ENCODE measurements around the gene PLPP3. TPM values are rescaled to one million over a fixed set of nuclear protein-coding genes. Genes with fewer than 3 reads are reported as not detected.

Gene PLPP3
- total RNA-seq, 1 experiment from 2014 or later: 3.4 TPM

DNA sequence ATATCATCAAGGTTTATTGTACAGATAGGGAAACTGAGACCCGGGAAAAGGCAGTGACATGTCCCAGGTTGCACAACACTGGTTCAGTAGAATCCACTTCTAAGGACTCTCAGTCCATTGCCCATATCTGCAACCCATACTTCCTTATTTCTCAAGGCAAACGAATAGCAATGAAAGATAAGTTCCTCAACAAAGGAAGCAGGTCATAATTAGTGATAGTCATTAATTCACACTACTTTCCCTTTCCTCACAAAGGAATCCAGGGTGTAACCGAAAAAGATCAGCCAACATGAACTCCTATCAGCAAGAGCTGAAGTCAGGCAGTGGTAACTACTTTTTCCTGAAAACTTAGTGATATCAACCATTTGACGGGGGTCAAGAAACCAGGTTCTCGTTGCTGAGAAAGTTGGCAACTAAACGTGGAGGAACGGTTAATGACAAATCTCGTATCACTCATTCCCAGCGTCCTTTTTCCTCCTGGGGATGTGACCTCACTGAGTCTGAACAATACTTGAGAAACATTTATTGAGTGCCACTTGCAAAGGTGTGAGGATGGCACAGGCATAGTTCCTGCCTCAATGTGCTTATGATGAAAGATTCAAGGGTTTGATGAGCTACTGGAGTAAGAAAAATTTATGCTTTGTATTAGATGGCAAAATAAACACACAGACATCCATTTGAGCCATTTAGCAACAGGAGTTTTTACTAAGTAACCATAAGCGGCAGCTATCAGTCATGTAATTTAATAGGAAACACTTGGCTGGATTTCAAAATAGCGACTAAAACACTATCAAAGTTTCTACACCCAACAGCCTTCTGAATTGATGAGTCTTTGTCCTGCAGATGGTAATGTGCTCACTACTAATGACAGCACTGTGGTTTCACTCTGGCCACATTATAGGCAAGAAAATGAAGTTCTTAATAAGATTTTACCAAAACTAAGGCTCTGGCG, 82.3 kb downstream of the PLPP3 start:
- ChIA-PET POLR2A (no interaction called here), CTCF (no interaction called here), RAD21 (ENCODE audit: low non-redundant PET in 1 of 2, low total read pairs in 2 of 2, uncharacterized antibody in 2 of 2, unreplicated experiment in 2 of 2) (no interaction called here)
- H3K27me3 ChIP-seq (ENCODE audit: insufficient read depth, low read length): no peaks in the 10 kb centered on the region
- H3K9ac ChIP-seq (ENCODE audit: low read length): no peak overlapping the region
- no peak overlapping the region for H3K4me3 ChIP-seq (replicated peaks in 1 of 2; ENCODE audit: low read depth in 1 of 2, low read length in 2 of 2)
- H3K9me2 ChIP-seq (ENCODE audit: insufficient read depth): no peaks in the 10 kb centered on the region
- H4K20me1 ChIP-seq (ENCODE audit: insufficient read depth): no peaks in the 10 kb centered on the region
- no peak overlapping the region for H3K27ac ChIP-seq (ENCODE audit: low read depth, low read length)
- no peak for DNase-seq (ENCODE audit: low read depth, low spot score)
- no TSS peak for BruUV-seq (replicated peaks)
- no peak overlapping the region for H3K4me2 ChIP-seq (ENCODE audit: low read length)
- intact Hi-C loops (cut with micrococcal nuclease): no loop called here
- ATAC-seq: no peak
- no peak overlapping the region for H2AFZ ChIP-seq (ENCODE audit: low read depth, low read length, poor library complexity, severe bottlenecking)
- TF ChIP-seq, protein P1, sequence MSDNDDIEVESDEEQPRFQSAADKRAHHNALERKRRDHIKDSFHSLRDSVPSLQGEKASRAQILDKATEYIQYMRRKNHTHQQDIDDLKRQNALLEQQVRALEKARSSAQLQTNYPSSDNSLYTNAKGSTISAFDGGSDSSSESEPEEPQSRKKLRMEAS (IDR thresholded peaks at IDR 0.05): no peak
- no peaks in the 10 kb centered on the region for H3K36me3 ChIP-seq (ENCODE audit: control insufficient read depth in 1 of 2, insufficient read depth in 2 of 2, low read length in 2 of 2)
- no peaks in the 10 kb centered on the region for H3K4me1 ChIP-seq (ENCODE audit: control insufficient read depth in 1 of 2, insufficient read depth in 2 of 2, low read length in 2 of 2)
- H3K79me2 ChIP-seq (ENCODE audit: insufficient read depth, low read length): no peaks in the 10 kb centered on the region
- H3K9me3 ChIP-seq (ENCODE audit: control insufficient read depth in 1 of 2, insufficient read depth in 1 of 2, low read depth in 1 of 2, low read length in 2 of 2): no peaks in the 10 kb centered on the region

DNA sequence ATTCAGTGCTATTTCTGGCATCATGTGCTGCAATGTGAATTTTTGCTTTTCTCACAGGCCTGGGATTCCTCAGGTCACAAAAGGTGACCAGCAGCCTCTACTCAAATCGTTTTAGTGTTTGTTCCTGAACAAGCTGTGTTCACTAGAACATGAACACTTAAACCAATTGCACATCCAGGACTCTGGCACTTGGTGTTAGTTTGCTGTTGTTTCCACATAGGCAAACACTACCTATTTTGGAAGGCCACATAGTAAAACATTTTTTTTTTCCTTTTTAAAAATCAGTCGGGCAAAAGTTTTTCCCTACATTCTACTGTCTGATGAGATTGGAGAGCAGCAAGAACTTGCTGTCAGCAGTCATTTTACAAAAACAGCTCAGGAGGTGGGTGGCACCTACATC, 83.2 kb downstream of the PLPP3 start:
- Histone ChIP-seq H3K4me3 (replicated peaks in 1 of 2; ENCODE audit: low read depth in 1 of 2, low read length in 2 of 2) (no peak overlapping the region), H3K79me2 (ENCODE audit: insufficient read depth, low read length) (no peaks in the 10 kb centered on the region), H3K4me2 (ENCODE audit: low read length) (no peak overlapping the region), H2AFZ (ENCODE audit: low read depth, low read length, poor library complexity, severe bottlenecking) (no peak overlapping the region), H4K20me1 (ENCODE audit: insufficient read depth) (no peaks in the 10 kb centered on the region), H3K9me3 (ENCODE audit: control insufficient read depth in 1 of 2, insufficient read depth in 1 of 2, low read depth in 1 of 2, low read length in 2 of 2) (no peaks in the 10 kb centered on the region), H3K4me1 (ENCODE audit: control insufficient read depth in 1 of 2, insufficient read depth in 2 of 2, low read length in 2 of 2) (peaks cover 3 to 6% of the 10 kb centered on the region in 2 experiments; a peak in 2 of 4 replicates), H3K9ac (ENCODE audit: low read length) (no peak overlapping the region), H3K27ac (ENCODE audit: low read depth, low read length) (no peak overlapping the region), H3K36me3 (ENCODE audit: control insufficient read depth in 1 of 2, insufficient read depth in 2 of 2, low read length in 2 of 2) (no peaks in the 10 kb centered on the region), H3K9me2 (ENCODE audit: insufficient read depth) (no peaks in the 10 kb centered on the region), H3K27me3 (ENCODE audit: insufficient read depth, low read length) (no peaks in the 10 kb centered on the region)
- TF ChIP-seq RAD21 (IDR thresholded peaks at IDR 0.05; ENCODE audit: low read depth) (no peak), EZH2 (IDR thresholded peaks at IDR 0.05) (no peak), SIN3A (IDR thresholded peaks at IDR 0.05; ENCODE audit: low read depth) (no peak), ZNF274 (IDR thresholded peaks at IDR 0.05; ENCODE audit: low read depth, low read length) (no peak), EZH2phosphoT487 (IDR thresholded peaks at IDR 0.05; ENCODE audit: borderline replicate concordance) (no peak), TCF7L2 (IDR thresholded peaks at IDR 0.05; ENCODE audit: borderline replicate concordance, extremely low read depth, insufficient read depth, insufficient read length) (no peak), YY1 (IDR thresholded peaks at IDR 0.05; ENCODE audit: extremely low read depth, insufficient replicate concordance, low read depth, low read length) (no peak), CEBPB (IDR thresholded peaks at IDR 0.05; ENCODE audit: low read depth) (no peak), POLR2A (IDR thresholded peaks at IDR 0.05; ENCODE audit: borderline replicate concordance, extremely low read depth, insufficient read depth, insufficient read length) (no peak), JUND (IDR thresholded peaks at IDR 0.05) (no peak)
- TF ChIP-seq, protein P2, sequence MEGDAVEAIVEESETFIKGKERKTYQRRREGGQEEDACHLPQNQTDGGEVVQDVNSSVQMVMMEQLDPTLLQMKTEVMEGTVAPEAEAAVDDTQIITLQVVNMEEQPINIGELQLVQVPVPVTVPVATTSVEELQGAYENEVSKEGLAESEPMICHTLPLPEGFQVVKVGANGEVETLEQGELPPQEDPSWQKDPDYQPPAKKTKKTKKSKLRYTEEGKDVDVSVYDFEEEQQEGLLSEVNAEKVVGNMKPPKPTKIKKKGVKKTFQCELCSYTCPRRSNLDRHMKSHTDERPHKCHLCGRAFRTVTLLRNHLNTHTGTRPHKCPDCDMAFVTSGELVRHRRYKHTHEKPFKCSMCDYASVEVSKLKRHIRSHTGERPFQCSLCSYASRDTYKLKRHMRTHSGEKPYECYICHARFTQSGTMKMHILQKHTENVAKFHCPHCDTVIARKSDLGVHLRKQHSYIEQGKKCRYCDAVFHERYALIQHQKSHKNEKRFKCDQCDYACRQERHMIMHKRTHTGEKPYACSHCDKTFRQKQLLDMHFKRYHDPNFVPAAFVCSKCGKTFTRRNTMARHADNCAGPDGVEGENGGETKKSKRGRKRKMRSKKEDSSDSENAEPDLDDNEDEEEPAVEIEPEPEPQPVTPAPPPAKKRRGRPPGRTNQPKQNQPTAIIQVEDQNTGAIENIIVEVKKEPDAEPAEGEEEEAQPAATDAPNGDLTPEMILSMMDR (IDR thresholded peaks at IDR 0.05 in 2 of 3, conservative IDR thresholded peaks at IDR 0.05 in 1 of 3; ENCODE audit: borderline replicate concordance in 1 of 3, insufficient read depth in 1 of 3, low read depth in 2 of 3, low read length in 2 of 3): no peak
- DNase-seq (ENCODE audit: low read depth, low spot score) (no peak), ATAC-seq (no peak)
- ChIA-PET CTCF (no interaction called here), RAD21 (ENCODE audit: low non-redundant PET in 1 of 2, low total read pairs in 2 of 2, uncharacterized antibody in 2 of 2, unreplicated experiment in 2 of 2) (no interaction called here), POLR2A (no interaction called here)
- intact Hi-C loops (cut with micrococcal nuclease): no loop called here
- no TSS peak for BruUV-seq (replicated peaks)
